ENCODE data around the gene LCE1F. TPM values are rescaled to one million over a fixed set of nuclear protein-coding genes. Genes with fewer than 3 reads are reported as not detected.

LCE1F gene
- total RNA-seq, 1 donor from 2014 or later, result not detected

DNA sequence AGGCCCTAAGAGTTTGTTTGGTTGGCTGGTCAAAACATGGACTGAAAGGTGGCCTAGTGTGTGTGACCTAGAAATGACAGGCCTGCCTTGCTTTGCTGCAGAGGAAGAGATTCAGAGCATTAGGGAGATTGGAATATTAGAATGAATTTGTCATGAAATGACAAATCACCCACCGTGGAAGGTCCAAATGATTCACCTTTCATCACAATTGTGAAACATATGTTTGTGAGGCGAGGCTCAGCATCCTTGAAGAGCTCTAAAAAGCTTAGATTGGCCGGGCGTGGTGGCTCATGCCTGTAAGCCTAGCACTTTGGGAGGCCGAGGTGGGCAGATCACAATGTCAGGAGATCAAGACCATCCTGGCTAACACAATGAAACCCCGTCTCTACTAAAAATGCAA is 42.4 kb downstream of the LCE1F start:
- H3K36me3 Mint-ChIP-seq, result no peaks in the 10 kb centered on the region
- DNase-seq (ENCODE audit: extremely low spot score, unreplicated experiment), result no peak
- H3K27ac Mint-ChIP-seq, result no peak overlapping the region
- H3K4me3 Mint-ChIP-seq, result no peak overlapping the region
- H3K9me3 Mint-ChIP-seq, result peaks cover 17% of the 10 kb centered on the region
- no peak for TF ChIP-seq CTCF (conservative IDR thresholded peaks at IDR 0.05)
- H3K27me3 Mint-ChIP-seq, result no peaks in the 10 kb centered on the region
- H3K4me1 Mint-ChIP-seq (ENCODE audit: unreplicated experiment), result no peaks in the 10 kb centered on the region

- no peak for TF ChIP-seq CTCF (conservative IDR thresholded peaks at IDR 0.05)
- Mint-ChIP-seq H3K4me3 (no peak overlapping the region), H3K9me3 (peaks cover 4% of the 10 kb centered on the region), H3K27me3 (no peaks in the 10 kb centered on the region), H3K27ac (no peak overlapping the region), H3K36me3 (no peaks in the 10 kb centered on the region), H3K4me1 (ENCODE audit: unreplicated experiment) (no peaks in the 10 kb centered on the region)
- DNase-seq (ENCODE audit: extremely low spot score, unreplicated experiment), result no peak
Measured at GRCh38 chr1:152823294-152823693, 48.4 kb downstream of the LCE1F start.

- no peaks in the 10 kb centered on the region for H3K9me3 Mint-ChIP-seq
Measured at GRCh38 chr1:152824964-152825363, 50.0 kb downstream of the LCE1F start.

More at GRCh38 chr1:152824964-152825363, 50.0 kb downstream of the LCE1F start:
- H3K4me1 Mint-ChIP-seq (ENCODE audit: unreplicated experiment), result no peaks in the 10 kb centered on the region
- H3K36me3 Mint-ChIP-seq, result no peaks in the 10 kb centered on the region
- no peak for DNase-seq (ENCODE audit: extremely low spot score, unreplicated experiment)
- no peak for TF ChIP-seq CTCF (conservative IDR thresholded peaks at IDR 0.05)
- H3K27ac Mint-ChIP-seq, result no peak overlapping the region
- no peaks in the 10 kb centered on the region for H3K27me3 Mint-ChIP-seq
- no peak overlapping the region for H3K4me3 Mint-ChIP-seq

Other genes starting within 250 kb of the LCE1F start
- gene LCE3E, start 208.4 kb upstream of the LCE1F start, total RNA-seq (ENCODE audit: low replicate concordance), result not detected in 2 replicates
- gene LCE3D, start 194.6 kb upstream of the LCE1F start, total RNA-seq (ENCODE audit: low replicate concordance), result not detected in 2 replicates
- gene LCE3C, start 174.9 kb upstream of the LCE1F start, total RNA-seq (ENCODE audit: low replicate concordance), result not detected in 2 replicates
- gene LCE3B, start 161.3 kb upstream of the LCE1F start, total RNA-seq (ENCODE audit: low replicate concordance), result not detected in 2 replicates
- gene LCE3A, start 152.0 kb upstream of the LCE1F start, total RNA-seq (ENCODE audit: low replicate concordance), result not detected in 2 replicates
- gene LCE2D, start 111.8 kb upstream of the LCE1F start, total RNA-seq (ENCODE audit: low replicate concordance), result not detected in 2 replicates
- not detected in 2 replicates for gene LCE2C, start 99.9 kb upstream of the LCE1F start, total RNA-seq (ENCODE audit: low replicate concordance)
- not detected in 2 replicates for gene LCE2B, start 89.0 kb upstream of the LCE1F start, total RNA-seq (ENCODE audit: low replicate concordance)
- gene LCE2A, start 76.8 kb upstream of the LCE1F start, total RNA-seq (ENCODE audit: low replicate concordance), result not detected in 2 replicates
- gene LCE4A, start 67.0 kb upstream of the LCE1F start, total RNA-seq (ENCODE audit: low replicate concordance), result not detected in 2 replicates
- gene KPRP, start 17.1 kb upstream of the LCE1F start, total RNA-seq (ENCODE audit: low replicate concordance), result not detected in 2 replicates
- not detected in 2 replicates for gene LCE1E, start 11.1 kb downstream of the LCE1F start, total RNA-seq (ENCODE audit: low replicate concordance)
- gene LCE1D, start 21.6 kb downstream of the LCE1F start, total RNA-seq (ENCODE audit: low replicate concordance), result not detected in 2 replicates
- gene LCE1C, start 31.5 kb downstream of the LCE1F start, total RNA-seq (ENCODE audit: low replicate concordance), result not detected in 2 replicates
- gene LCE1B, start 36.8 kb downstream of the LCE1F start, total RNA-seq (ENCODE audit: low replicate concordance), result not detected in 2 replicates
- gene LCE1A, start 52.3 kb downstream of the LCE1F start, total RNA-seq (ENCODE audit: low replicate concordance), result not detected in 2 replicates
- gene LCE6A, start 67.7 kb downstream of the LCE1F start, total RNA-seq (ENCODE audit: low replicate concordance), result not detected in 2 replicates
- not detected in 2 replicates for gene LCE7A, start 84.9 kb downstream of the LCE1F start, total RNA-seq (ENCODE audit: low replicate concordance)
- not detected in 2 replicates for gene SMCP, start 103.2 kb downstream of the LCE1F start, total RNA-seq (ENCODE audit: low replicate concordance)
- 10.9 and 19.3 TPM in 2 replicates for gene IVL, start 133.4 kb downstream of the LCE1F start, total RNA-seq (ENCODE audit: low replicate concordance)
- gene SPRR5, start 172.1 kb downstream of the LCE1F start, total RNA-seq (ENCODE audit: low replicate concordance), result not detected in 2 replicates
- not detected in 2 replicates for gene SPRR4, start 195.5 kb downstream of the LCE1F start, total RNA-seq (ENCODE audit: low replicate concordance)
- gene SPRR1A, start 208.9 kb downstream of the LCE1F start, total RNA-seq (ENCODE audit: low replicate concordance), result 22.2 and 36.3 TPM in 2 replicates
- 155 and 164 TPM in 2 replicates for gene SPRR3, start 226.6 kb downstream of the LCE1F start, total RNA-seq (ENCODE audit: low replicate concordance)

Data from type B pancreatic cell (in vitro differentiated cells).